OCI-LY7 (cell line): Measurements from ENCODE around the gene AOAH. TPM values are rescaled to one million over a fixed set of nuclear protein-coding genes. Genes with fewer than 3 reads are reported as not detected.

Experiments
- BruUV-seq: library from RNA; stranded (reverse); fragments of 400-500 nt; replicated peaks from 2 replicates; lab custom pipeline; 2021; lab: Mats Ljungman, UMichigan
- CTCF ChIA-PET: fragments of 300-600 bp; sonication (Branson Sonifier 250); formaldehyde crosslinking; loops from one replicate; lab custom pipeline; 2022; ENCODE audit warnings: antibody characterized with exemption; ENCODE audit not compliant: unreplicated experiment; lab: Charles Lee
- POLR2A ChIA-PET: fragments of 300-600 bp; sonication (Branson Sonifier 250); formaldehyde crosslinking; loops from one replicate; lab custom pipeline; 2022; ENCODE audit warnings: antibody characterized with exemption; lab: Charles Lee
- DNase-seq: peaks from one replicate; pipeline ENCODE4 v3.0.0-alpha.2; 2015; ENCODE audit warnings: low spot score
- H2AFZ ChIP-seq: fragments of 200-600 bp; sonication (generic), shearing (Covaris generic); 2 replicates; pipeline ENCODE4 v1.6.1; 2014; ENCODE audit warnings: mild to moderate bottlenecking, antibody characterized with exemption, low read length, moderate library complexity
- H3K27ac ChIP-seq: fragments of 200-600 bp; sonication (generic); 2 replicates; pipeline ENCODE4 v1.5.1; 2014; ENCODE audit warnings: mixed run types, low read depth, mild to moderate bottlenecking, moderate library complexity, low read length, inconsistent platforms; ENCODE audit not compliant: poor library complexity, severe bottlenecking
- H3K36me3 ChIP-seq: fragments of 200-600 bp; sonication (generic); 2 replicates; pipeline ENCODE4 v1.6.1; 2014; ENCODE audit warnings: mild to moderate bottlenecking, antibody characterized with exemption, low read length, moderate library complexity, mixed read lengths; ENCODE audit not compliant: insufficient read depth
- H3K4me1 ChIP-seq: fragments of 200-600 bp; sonication (generic); 2 replicates; pipeline ENCODE4 v1.5.1; 2014; ENCODE audit warnings: mild to moderate bottlenecking, low read length; ENCODE audit not compliant: insufficient read depth, poor library complexity, severe bottlenecking
- H3K4me2 ChIP-seq: fragments of 200-600 bp; sonication (generic); 2 replicates; pipeline ENCODE4 v1.6.1; 2014; ENCODE audit warnings: mild to moderate bottlenecking, low read length
- H3K4me3 ChIP-seq: fragments of 200-600 bp; sonication (generic); 2 replicates; pipeline ENCODE4 v1.5.1; 2014; ENCODE audit warnings: mild to moderate bottlenecking, low read depth, low read length; ENCODE audit not compliant: poor library complexity, severe bottlenecking
- H3K79me2 ChIP-seq: fragments of 200-600 bp; sonication (generic); 2 replicates; pipeline ENCODE4 v1.6.1; 2016; ENCODE audit warnings: low read depth, mild to moderate bottlenecking, low read length, moderate library complexity, mixed read lengths; ENCODE audit not compliant: insufficient read depth
- H3K9me2 ChIP-seq: fragments of 200-600 bp; sonication (generic); 2 replicates; pipeline ENCODE4 v1.6.1; 2016; ENCODE audit warnings: mild to moderate bottlenecking, low read length, mixed read lengths; ENCODE audit not compliant: insufficient read depth
- H3K9me3 ChIP-seq: fragments of 200-600 bp; sonication (generic); 2 replicates; pipeline ENCODE4 v1.6.1; 2014; ENCODE audit warnings: mild to moderate bottlenecking, mixed run types, low read length, mixed read lengths
- H4K20me1 ChIP-seq: fragments of 200-600 bp; sonication (generic); 2 replicates; pipeline ENCODE4 v1.6.1; 2014; ENCODE audit warnings: mild to moderate bottlenecking, antibody characterized with exemption, low read length, moderate library complexity, mixed read lengths; ENCODE audit not compliant: insufficient read depth
- CTCF ChIP-seq: fragments of 200-600 bp; sonication (generic); conservative IDR thresholded peaks from 2 replicates; pipeline ENCODE4 v1.5.1; 2014; ENCODE audit warnings: mild to moderate bottlenecking, antibody characterized with exemption, low read length, moderate library complexity, mixed read lengths
- EZH2phosphoT487 ChIP-seq: fragments of 200-600 bp; sonication (generic); IDR thresholded peaks from 2 replicates; pipeline ENCODE4 v1.6.1; 2018; ENCODE audit warnings: low read depth, borderline replicate concordance, mild to moderate bottlenecking, mixed run types, antibody characterized with exemption, low read length, moderate library complexity, mixed read lengths
- intact Hi-C: fragments of 100-400 bp; cut with micrococcal nuclease; formaldehyde crosslinking; loops from one replicate; pipeline ENCODE4 v1.10.0; 2022; ENCODE audit not compliant: unreplicated experiment
- total RNA-seq, 2 experiments: library from RNA; depleted of rRNA in 1 of 2; stranded (reverse); fragments of >200 nt in 1 of 2; shearing (Covaris generic) in 1 of 2; gene quantifications; 2 replicates each; pipeline ENCODE4 v1.2.3, GENCODE V29; 2014 to 2022

The AOAH gene
- total RNA-seq, 2 experiments from 2014 or later: 0.13 to 0.61 TPM

- CTCF ChIA-PET: no interaction called here
These were observed 175.3 kb downstream of the AOAH start for GRCh38 chr7:36549029-36549428.

GRCh38 chr7:36547416-36547815, 176.9 kb downstream of the AOAH start:
- Histone ChIP-seq H3K9me2 (no peaks in the 10 kb centered on the region), H3K27ac (no peak overlapping the region), H2AFZ (no peak overlapping the region), H3K4me2 (no peak overlapping the region), H3K4me3 (no peak overlapping the region), H4K20me1 (no peaks in the 10 kb centered on the region), H3K4me1 (no peaks in the 10 kb centered on the region), H3K9me3 (no peaks in the 10 kb centered on the region), H3K79me2 (no peaks in the 10 kb centered on the region), H3K36me3 (no peaks in the 10 kb centered on the region)
- no TSS peak for BruUV-seq
- intact Hi-C loops: no loop called here
- ChIA-PET POLR2A (interaction anchor here (0.6 kb wide), 1 partner anchor 18 kb away, joined by 5 read pairs; no protein-coding TSS in a partner anchor), CTCF (no interaction called here)
- no peak for DNase-seq
- no peak for TF ChIP-seq CTCF

More at GRCh38 chr7:36549029-36549428, 175.3 kb downstream of the AOAH start:
- H3K4me1 ChIP-seq: no peaks in the 10 kb centered on the region
- DNase-seq: no peak
- no peaks in the 10 kb centered on the region for H3K9me2 ChIP-seq
- intact Hi-C loops: no loop called here
- no TSS peak for BruUV-seq
- TF ChIP-seq EZH2phosphoT487 (no peak), CTCF (no peak)
- no peak overlapping the region for H3K4me2 ChIP-seq
- H2AFZ ChIP-seq: no peak overlapping the region
- POLR2A ChIA-PET: interaction anchor here (0.6 kb wide), 1 partner anchor 134 kb away, joined by 3 read pairs; no protein-coding TSS in a partner anchor
- no peaks in the 10 kb centered on the region for H3K9me3 ChIP-seq
- H3K27ac ChIP-seq: no peak overlapping the region
- H3K4me3 ChIP-seq: no peak overlapping the region
- H3K36me3 ChIP-seq: no peaks in the 10 kb centered on the region
- no peaks in the 10 kb centered on the region for H3K79me2 ChIP-seq
- H4K20me1 ChIP-seq: no peaks in the 10 kb centered on the region

GRCh38 chr7:36546331-36546730, 178.0 kb downstream of the AOAH start:
- no peak overlapping the region for H2AFZ ChIP-seq
- no peaks in the 10 kb centered on the region for H3K79me2 ChIP-seq
- BruUV-seq: no TSS peak
- no peak for TF ChIP-seq CTCF
- no peak for TF ChIP-seq EZH2phosphoT487
- no peak overlapping the region for H3K27ac ChIP-seq
- no peaks in the 10 kb centered on the region for H3K9me3 ChIP-seq
- no peaks in the 10 kb centered on the region for H3K36me3 ChIP-seq
- ChIA-PET CTCF (no interaction called here), POLR2A (interaction anchor here (0.7 to 0.8 kb wide), 2 partner anchors 130 to 969 kb away, joined by 3 read pairs; no protein-coding TSS in a partner anchor)
- no peaks in the 10 kb centered on the region for H3K9me2 ChIP-seq
- no peaks in the 10 kb centered on the region for H3K4me1 ChIP-seq
- DNase-seq: no peak
- H3K4me2 ChIP-seq: no peak overlapping the region
- intact Hi-C loops: no loop called here
- H4K20me1 ChIP-seq: no peaks in the 10 kb centered on the region
- no peak overlapping the region for H3K4me3 ChIP-seq
